Adrenal gland (tissue), 12 donors: Measurements from ENCODE around the gene AHDC1. TPM values are rescaled to one million over a fixed set of nuclear protein-coding genes. Genes with fewer than 3 reads are reported as not detected.
"Not testable (repeated sequence)": the region's sequence is repeated elsewhere in the genome, so short reads cannot be mapped to it uniquely, and the experiment has no call there.

Experiments
- DNase-seq, 7 donors: peaks; one replicate each; pipeline ENCODE4 v3.0.0-alpha.2; 2019 to 2020
- H3K27ac ChIP-seq, 5 donors: fragments of 200-600 bp; sonication (generic) in 4 of 5; 1 replicate in 3 of 5; 2 replicates in 2 of 5; pipeline versions ENCODE4 v1.5.1 to v1.8.0; 2016 to 2020; ENCODE audit warnings: mild to moderate bottlenecking in 1 of 5
- H3K27me3 ChIP-seq: fragments of 200-600 bp; 2 replicates; pipeline ENCODE4 v1.8.0; 2021
- H3K36me3 ChIP-seq, 2 donors: fragments of 200-600 bp; replicated peaks in 1 of 2; 1 replicate in 1 of 2; 2 replicates in 1 of 2; pipeline versions ENCODE4 v1.5.1 to v1.8.0; 2018 to 2022
- H3K4me1 ChIP-seq, 2 donors: fragments of 200-600 bp; replicated peaks in 1 of 2; 1 replicate in 1 of 2; 2 replicates in 1 of 2; pipeline versions ENCODE4 v1.5.1 to v1.8.0; 2018 to 2021
- H3K4me3 ChIP-seq, 4 donors: fragments of 200-600 bp; sonication (generic) in 3 of 4; one replicate each; pipeline ENCODE4 v1.5.1; 2016 to 2018
- H3K9me3 ChIP-seq, 3 donors: fragments of 200-600 bp; sonication (generic) in 1 of 3; replicated peaks in 1 of 3; 1 replicate in 2 of 3; 2 replicates in 1 of 3; pipeline versions ENCODE4 v1.5.1 to v1.8.0; 2016 to 2021
- POLR2A ChIP-seq, 2 donors: fragments of 450-650 bp; IDR thresholded peaks; one replicate each; pipeline ENCODE4 v1.6.1; 2017; ENCODE audit warnings: antibody characterized with exemption in 2 of 2, mild to moderate bottlenecking in 2 of 2, moderate library complexity in 1 of 2
- WGBS, 4 donors: extraction: QIAGEN DNeasy Blood & Tissue Kit in 2 of 4; methylation state at CpG; one replicate each; pipeline versions ENCODE4 v1.1.5 to v1.1.7; 2013 to 2017; 5-methylcytosine and 5-hydroxymethylcytosine counted together
- intact Hi-C, 2 donors: fragments of 100-400 bp; cut with DNase I; formaldehyde crosslinking; loops; one replicate each; pipeline versions ENCODE4 v1.14.1 to v1.15.0; 2022 to 2023
- polyA plus RNA-seq, 3 donors: library from polyadenylated mRNA; stranded (reverse); fragments of 200-250 nt in 2 of 3; fragments of 350-450 nt in 1 of 3; fragmentation: Illumina TruSeq in 1 of 3; extraction: RNeasy Lipid Tissue Mini Kit (QIAGEN cat#74804) in 1 of 3; gene quantifications; one replicate each; pipeline ENCODE4 v1.2.3, GENCODE V29; 2013 to 2014
- total RNA-seq, 9 donors: library from RNA; depleted of rRNA in 4 of 9; stranded (reverse); fragments of >200 nt in 4 of 9; fragments of 120-200 nt in 1 of 9; fragmentation: NEBNext Ultra II Directional in 1 of 9; extraction: Animal tissue kit (Norgen Biotek cat#: 25700) in 1 of 9; gene quantifications; one replicate each; pipeline versions ENCODE4 v1.1.0 to v1.2.4, GENCODE V29; 2013 to 2023
- TF ChIP-seq, protein P1 (sequence below), 6 experiments: fragments of 450-650 bp in 4 of 6; fragments of 200-600 bp in 2 of 6; sonication (generic) in 1 of 6; IDR thresholded peaks; 1 replicate in 5 of 6; 2 replicates in 1 of 6; pipeline versions ENCODE4 v1.5.1 to v1.8.0; 2016 to 2021; ENCODE audit warnings: antibody characterized with exemption in 6 of 6, mild to moderate bottlenecking in 2 of 6, moderate library complexity in 1 of 6
- donor health status: healthy with polysubstance abuse.
- donor health status: Bipolar disorder and iron deficiency.
- donor health status: DM: yes; HTN: yes; CAD: no.
- donor health status: DM: no; HTN: no; CAD: no.
- donor health status: DM: no; HTN: no; CAD: no.
- donor health status: DM: yes; HTN: yes; CAD: no.

The AHDC1 gene
- total and polyA plus RNA-seq, 12 donors = 10.4 to 111 (median 61.3) TPM

- no peak for TF ChIP-seq POLR2A (IDR thresholded peaks at IDR 0.05)
- TF ChIP-seq, protein P1, sequence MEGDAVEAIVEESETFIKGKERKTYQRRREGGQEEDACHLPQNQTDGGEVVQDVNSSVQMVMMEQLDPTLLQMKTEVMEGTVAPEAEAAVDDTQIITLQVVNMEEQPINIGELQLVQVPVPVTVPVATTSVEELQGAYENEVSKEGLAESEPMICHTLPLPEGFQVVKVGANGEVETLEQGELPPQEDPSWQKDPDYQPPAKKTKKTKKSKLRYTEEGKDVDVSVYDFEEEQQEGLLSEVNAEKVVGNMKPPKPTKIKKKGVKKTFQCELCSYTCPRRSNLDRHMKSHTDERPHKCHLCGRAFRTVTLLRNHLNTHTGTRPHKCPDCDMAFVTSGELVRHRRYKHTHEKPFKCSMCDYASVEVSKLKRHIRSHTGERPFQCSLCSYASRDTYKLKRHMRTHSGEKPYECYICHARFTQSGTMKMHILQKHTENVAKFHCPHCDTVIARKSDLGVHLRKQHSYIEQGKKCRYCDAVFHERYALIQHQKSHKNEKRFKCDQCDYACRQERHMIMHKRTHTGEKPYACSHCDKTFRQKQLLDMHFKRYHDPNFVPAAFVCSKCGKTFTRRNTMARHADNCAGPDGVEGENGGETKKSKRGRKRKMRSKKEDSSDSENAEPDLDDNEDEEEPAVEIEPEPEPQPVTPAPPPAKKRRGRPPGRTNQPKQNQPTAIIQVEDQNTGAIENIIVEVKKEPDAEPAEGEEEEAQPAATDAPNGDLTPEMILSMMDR (IDR thresholded peaks at IDR 0.05) = no peak
- intact Hi-C loops = no loop called here
- DNase-seq = peak in 4 of 7 donors; percentile 56 to 79 (median 64)
- 37 to 70% (median 58%) methylated on average over 4 to 5 of the region's 5 CpGs for WGBS, 4 donors
- Histone ChIP-seq H3K4me1 (peaks cover 0 to 29% of the 10 kb centered on the region in 2 donors), H3K36me3 (no peaks in the 10 kb centered on the region), H3K27me3 (peaks cover 5% of the 10 kb centered on the region), H3K27ac (peak overlapping the region in 4 of 5 donors; percentile 22 to 83 (median 54)), H3K9me3 (no peaks in the 10 kb centered on the region), H3K4me3 (no peak overlapping the region)
Observed at GRCh38 chr1:27630859-27631491, 27.0 kb upstream of the AHDC1 start.

- Histone ChIP-seq H3K9me3 (no peaks in the 10 kb centered on the region), H3K27ac (peak overlapping the region in 2 of 5 donors; percentile 3 to 33), H3K4me1 (peaks cover 0 to 23% of the 10 kb centered on the region in 2 donors), H3K36me3 (no peaks in the 10 kb centered on the region), H3K27me3 (no peaks in the 10 kb centered on the region), H3K4me3 (no peak overlapping the region)
- TF ChIP-seq, protein P1 (IDR thresholded peaks at IDR 0.05) = no peak
- no peak for TF ChIP-seq POLR2A (IDR thresholded peaks at IDR 0.05)
- no peak for DNase-seq
- WGBS, 4 donors = 56 to 77% (median 64%) methylated on average over 3 of the region's 3 CpGs
- intact Hi-C loops = no loop called here
Observed at GRCh38 chr1:27628712-27629111, 24.8 kb upstream of the AHDC1 start.

- H3K27ac ChIP-seq, H3K9me3 ChIP-seq, H3K36me3 ChIP-seq, H3K4me3 ChIP-seq, intact Hi-C loops, H3K27me3 ChIP-seq, DNase-seq: not testable (repeated sequence)
- H3K4me1 ChIP-seq = peaks cover 0 to 23% of the 10 kb centered on the region in 2 donors
- 89 to 95% (median 93%) methylated on average over 4 of the region's 4 CpGs for WGBS, 4 donors
Observed at GRCh38 chr1:27627733-27628132, 23.8 kb upstream of the AHDC1 start.

DNA sequence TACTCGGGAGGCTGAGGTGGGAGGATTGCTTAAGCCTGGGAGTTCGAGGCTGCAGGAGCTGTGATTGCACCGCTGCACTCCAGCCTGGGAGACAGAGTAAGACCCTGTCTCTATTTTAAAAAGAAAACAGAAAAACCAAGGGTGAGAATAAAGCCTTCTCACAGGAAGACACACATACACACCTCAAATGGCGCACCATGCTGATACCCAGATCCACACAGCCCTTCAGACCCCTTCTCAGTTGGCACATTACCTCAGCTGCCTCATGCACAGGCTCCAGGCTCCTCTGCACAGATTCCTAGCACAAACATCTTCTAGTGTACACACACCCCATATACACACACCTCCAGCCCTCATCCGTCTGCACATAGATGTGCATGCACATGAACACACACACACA is 23.1 kb upstream of the AHDC1 start:
- H3K9me3 ChIP-seq = no peaks in the 10 kb centered on the region
- TF ChIP-seq, protein P1 (IDR thresholded peaks at IDR 0.05) = no peak
- no peak for TF ChIP-seq POLR2A (IDR thresholded peaks at IDR 0.05)
- no peaks in the 10 kb centered on the region for H3K27me3 ChIP-seq
- intact Hi-C loops = no loop called here
- no peaks in the 10 kb centered on the region for H3K36me3 ChIP-seq
- no peak for DNase-seq
- H3K4me1 ChIP-seq = peaks cover 0 to 23% of the 10 kb centered on the region in 2 donors
- WGBS, 4 donors = 90 to 98% (median 91%) methylated on average over 5 of the region's 5 CpGs
- H3K27ac ChIP-seq = no peak overlapping the region
- no peak overlapping the region for H3K4me3 ChIP-seq
